Natural killer cell (primary cell): ENCODE measurements around the gene CCDC33. TPM values are rescaled to one million over a fixed set of nuclear protein-coding genes. Genes with fewer than 3 reads are reported as not detected.

Experiments used
- ATAC-seq, 3 donors: fragments of 150-1000 bp in 2 of 3; fragments of 200-7000 bp in 1 of 3; cut with Tn5 transposase; 1 replicate in 1 of 3; 2 replicates in 2 of 3; pipeline ENCODE4 v1.10.0; 2021; ENCODE audit warnings: mild to moderate bottlenecking in 2 of 3, moderate library complexity in 2 of 3
- DNase-seq, 2 donors: peaks; one replicate each; pipeline versions ENCODE4 v3.0.0 to v3.0.0-alpha.2; 2013 to 2021; ENCODE audit warnings: mixed read lengths in 1 of 2
- H3K27ac ChIP-seq: one replicate; pipeline ENCODE4 v1.5.1; 2013; ENCODE audit warnings: mild to moderate bottlenecking, low read length
- H3K27me3 ChIP-seq: one replicate; pipeline ENCODE4 v1.6.1; 2013; ENCODE audit warnings: low read length; ENCODE audit not compliant: control insufficient read depth, insufficient read depth
- H3K36me3 ChIP-seq: one replicate; pipeline ENCODE4 v1.6.1; 2013; ENCODE audit warnings: low read length; ENCODE audit not compliant: control insufficient read depth, insufficient read depth
- H3K4me1 ChIP-seq: one replicate; pipeline ENCODE4 v1.6.1; 2013; ENCODE audit warnings: low read length; ENCODE audit not compliant: control insufficient read depth, insufficient read depth
- H3K4me3 ChIP-seq: one replicate; pipeline ENCODE4 v1.5.1; 2013; ENCODE audit warnings: low read length
- H3K9me3 ChIP-seq: one replicate; pipeline ENCODE4 v1.6.1; 2013; ENCODE audit warnings: low read length; ENCODE audit not compliant: control insufficient read depth, insufficient read depth
- H3K27ac Mint-ChIP-seq, 2 donors: one replicate each; pipeline ENCODE4 v1.8.0; 2022; ENCODE audit warnings: mild to moderate bottlenecking in 2 of 2, mixed read lengths in 2 of 2, moderate library complexity in 1 of 2
- H3K27me3 Mint-ChIP-seq, 2 donors: one replicate each; pipeline ENCODE4 v1.8.0; 2022; ENCODE audit warnings: low read depth in 2 of 2, mixed read lengths in 2 of 2
- H3K36me3 Mint-ChIP-seq: one replicate; pipeline ENCODE4 v1.8.0; 2022; ENCODE audit warnings: mixed read lengths
- H3K4me1 Mint-ChIP-seq, 2 donors: one replicate each; pipeline ENCODE4 v1.8.0; 2022; ENCODE audit warnings: mixed read lengths in 2 of 2
- H3K4me3 Mint-ChIP-seq: one replicate; pipeline ENCODE4 v1.8.0; 2022; ENCODE audit warnings: mild to moderate bottlenecking, moderate library complexity, mixed read lengths
- H3K9me3 Mint-ChIP-seq, 2 donors: one replicate each; pipeline ENCODE4 v1.8.0; 2022; ENCODE audit warnings: mixed read lengths in 2 of 2
- WGBS: methylation state at CpG from one replicate; pipeline ENCODE4 v1.1.7; 2013; ENCODE audit warnings: missing lambda C conversion rate; ENCODE audit not compliant: insufficient coverage; 5-methylcytosine and 5-hydroxymethylcytosine counted together
- intact Hi-C: fragments of 100-400 bp; cut with micrococcal nuclease; formaldehyde crosslinking; loops from one replicate; pipeline ENCODE4 v1.14.2; 2022
- total RNA-seq, 4 donors: library from RNA; stranded (reverse); fragments of 120-200 nt in 1 of 4; gene quantifications; one replicate each; pipeline versions ENCODE4 v1.2.3 to v1.2.4, GENCODE V29; 2013 to 2022
- TF ChIP-seq, protein P1 (sequence below): fragments of 200-600 bp; IDR thresholded peaks from one replicate; pipeline ENCODE4 v1.8.0; 2022; ENCODE audit warnings: antibody characterized with exemption

The CCDC33 gene
- total RNA-seq, 3 donors from 2014 or later (not counting 1 experiment from before 2014, with no cell fraction given): not detected

DNA sequence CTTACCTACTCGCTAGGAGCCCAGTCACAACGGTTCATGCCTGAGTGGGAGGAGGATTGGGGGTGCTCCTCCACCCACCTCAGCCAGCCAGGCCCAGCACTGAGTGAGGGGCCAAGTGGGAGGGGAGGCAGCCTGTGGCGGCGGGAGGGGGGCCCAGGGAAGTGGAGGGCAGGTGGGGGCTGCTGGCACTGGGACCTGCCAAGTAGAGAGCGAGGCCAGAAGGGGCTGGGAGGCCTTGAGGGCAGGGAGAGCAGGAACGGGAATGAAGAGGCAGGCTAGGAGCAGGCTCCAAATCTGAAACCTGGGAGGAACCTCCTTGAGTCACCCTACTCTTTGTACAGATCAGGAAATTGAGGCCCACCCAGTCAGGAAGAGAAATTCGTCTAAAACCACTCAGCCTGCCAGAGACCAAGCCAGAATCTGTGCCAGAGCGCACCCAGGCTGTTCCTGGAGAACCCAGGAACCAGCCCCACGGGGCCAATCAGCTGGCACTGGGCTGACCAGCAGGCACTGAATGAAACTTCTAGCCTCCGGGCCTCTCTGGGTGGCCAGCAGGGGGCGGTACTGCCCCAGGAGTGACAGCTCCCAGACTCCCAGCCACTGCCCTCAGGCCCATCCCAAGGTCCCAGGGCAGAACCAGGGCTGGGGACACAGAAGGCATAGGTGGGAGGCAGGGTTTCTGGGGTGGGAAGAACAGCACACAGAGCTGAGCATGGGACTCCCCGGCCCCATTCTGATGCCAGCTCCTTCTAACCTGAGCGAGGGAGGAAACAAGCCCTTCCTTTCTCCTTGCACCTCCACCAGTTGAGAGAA lies 146.1 kb downstream of the CCDC33 start:
- Histone ChIP-seq H3K9me3 (no peaks in the 10 kb centered on the region), H3K4me3 (no peak overlapping the region), H3K4me1 (peaks cover 47% of the 10 kb centered on the region), H3K27ac (no peak overlapping the region), H3K27me3 (no peaks in the 10 kb centered on the region), H3K36me3 (no peaks in the 10 kb centered on the region)
- Mint-ChIP-seq H3K9me3 (no peaks in the 10 kb centered on the region), H3K4me3 (no peak overlapping the region), H3K36me3 (no peaks in the 10 kb centered on the region), H3K27ac (no peak overlapping the region), H3K27me3 (no peaks in the 10 kb centered on the region), H3K4me1 (peaks cover 11 to 16% of the 10 kb centered on the region in 2 donors)
- peak; percentile 80 to 87 for DNase-seq
- intact Hi-C loops: loop anchor here (1.0 kb wide), 2 partner anchors 56 to 107 kb away; no protein-coding TSS in a partner anchor
- ATAC-seq: peak; percentile 75 to 91 (median 80)
- TF ChIP-seq, protein P1, sequence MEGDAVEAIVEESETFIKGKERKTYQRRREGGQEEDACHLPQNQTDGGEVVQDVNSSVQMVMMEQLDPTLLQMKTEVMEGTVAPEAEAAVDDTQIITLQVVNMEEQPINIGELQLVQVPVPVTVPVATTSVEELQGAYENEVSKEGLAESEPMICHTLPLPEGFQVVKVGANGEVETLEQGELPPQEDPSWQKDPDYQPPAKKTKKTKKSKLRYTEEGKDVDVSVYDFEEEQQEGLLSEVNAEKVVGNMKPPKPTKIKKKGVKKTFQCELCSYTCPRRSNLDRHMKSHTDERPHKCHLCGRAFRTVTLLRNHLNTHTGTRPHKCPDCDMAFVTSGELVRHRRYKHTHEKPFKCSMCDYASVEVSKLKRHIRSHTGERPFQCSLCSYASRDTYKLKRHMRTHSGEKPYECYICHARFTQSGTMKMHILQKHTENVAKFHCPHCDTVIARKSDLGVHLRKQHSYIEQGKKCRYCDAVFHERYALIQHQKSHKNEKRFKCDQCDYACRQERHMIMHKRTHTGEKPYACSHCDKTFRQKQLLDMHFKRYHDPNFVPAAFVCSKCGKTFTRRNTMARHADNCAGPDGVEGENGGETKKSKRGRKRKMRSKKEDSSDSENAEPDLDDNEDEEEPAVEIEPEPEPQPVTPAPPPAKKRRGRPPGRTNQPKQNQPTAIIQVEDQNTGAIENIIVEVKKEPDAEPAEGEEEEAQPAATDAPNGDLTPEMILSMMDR: peak; percentile 96
- 44% methylated on average over 13 of the region's 13 CpGs for WGBS

DNA sequence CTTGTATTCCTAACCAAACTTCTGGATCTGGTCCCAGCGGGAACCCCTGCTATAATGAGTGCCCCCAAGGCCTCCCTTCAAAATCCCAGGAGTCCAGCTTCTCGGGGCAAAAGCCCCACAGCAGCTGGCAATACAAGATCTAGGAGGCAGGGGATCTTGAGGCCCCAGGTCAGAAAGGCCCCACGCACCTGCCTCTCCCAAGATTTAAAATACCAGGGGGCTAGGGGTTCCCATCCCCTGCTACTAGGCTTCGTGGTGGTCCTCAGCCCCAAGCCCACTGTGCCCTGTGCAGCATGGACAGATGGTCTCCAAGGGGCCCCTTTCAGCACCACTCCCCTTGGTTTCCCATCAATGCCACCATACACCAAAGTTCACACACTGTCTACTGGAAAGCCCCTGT lies 147.2 kb downstream of the CCDC33 start:
- 89% methylated on average over 4 of the region's 4 CpGs for WGBS
- Histone ChIP-seq H3K9me3 (no peaks in the 10 kb centered on the region), H3K27me3 (no peaks in the 10 kb centered on the region), H3K4me3 (no peak overlapping the region), H3K27ac (peak overlapping the region; percentile 79), H3K36me3 (no peaks in the 10 kb centered on the region), H3K4me1 (peaks cover 49% of the 10 kb centered on the region)
- TF ChIP-seq, protein P1: no peak
- Mint-ChIP-seq H3K9me3 (no peaks in the 10 kb centered on the region), H3K27me3 (no peaks in the 10 kb centered on the region), H3K4me3 (no peak overlapping the region), H3K4me1 (peaks cover 11 to 16% of the 10 kb centered on the region in 2 donors), H3K27ac (no peak overlapping the region), H3K36me3 (no peaks in the 10 kb centered on the region)
- DNase-seq: no peak
- no peak for ATAC-seq
- intact Hi-C loops: no loop called here

DNA sequence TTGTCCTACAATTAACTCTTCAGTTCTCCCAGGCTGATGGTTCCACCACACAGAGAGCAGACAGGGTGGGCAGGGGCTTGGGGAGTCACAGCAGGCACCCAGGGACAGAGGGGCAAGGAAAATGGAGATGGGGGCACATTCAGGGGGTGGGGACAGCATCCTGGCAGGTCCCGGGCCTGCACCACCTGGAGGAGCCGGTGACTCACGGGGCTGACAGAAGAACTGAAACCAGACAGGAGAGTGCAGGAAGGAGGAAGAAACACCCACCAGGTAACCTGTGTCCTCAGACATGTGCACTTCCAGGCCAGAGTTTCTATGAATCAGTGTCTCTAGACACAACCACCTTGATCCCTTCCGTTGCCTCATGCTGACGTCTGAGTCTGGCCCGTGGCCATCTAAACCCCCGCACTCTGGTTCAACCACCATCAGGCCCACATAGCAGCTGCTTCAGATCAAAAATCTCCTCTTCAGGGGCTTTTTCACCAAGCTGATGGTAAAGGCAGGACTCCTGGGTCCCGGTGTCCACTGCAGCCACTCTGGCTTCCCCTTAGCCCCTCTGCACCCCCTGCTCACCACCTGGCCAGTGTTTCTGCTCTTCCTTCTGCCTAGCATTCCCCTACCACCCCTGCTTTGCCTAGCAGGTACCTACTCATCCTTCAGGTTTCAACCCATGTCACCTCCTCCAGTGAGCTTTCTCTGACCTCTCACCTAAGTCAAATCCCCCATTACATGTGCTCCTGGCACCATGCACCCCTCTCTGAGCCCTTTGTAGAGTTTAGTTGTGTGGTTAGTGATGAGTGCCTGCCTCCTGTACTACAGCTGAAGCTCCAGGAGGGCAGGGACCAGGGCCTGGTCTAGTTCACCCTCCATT lies 147.8 kb downstream of the CCDC33 start:
- H3K4me1 Mint-ChIP-seq: peaks cover 11 to 16% of the 10 kb centered on the region in 2 donors
- peak overlapping the region in 1 of 2 donors; percentile 7 for H3K27ac Mint-ChIP-seq
- TF ChIP-seq, protein P1: no peak
- no peaks in the 10 kb centered on the region for H3K27me3 Mint-ChIP-seq
- no peaks in the 10 kb centered on the region for H3K9me3 ChIP-seq
- no peaks in the 10 kb centered on the region for H3K9me3 Mint-ChIP-seq
- peaks cover 49% of the 10 kb centered on the region for H3K4me1 ChIP-seq
- WGBS: 44% methylated on average over 8 of the region's 8 CpGs
- peak overlapping the region; percentile 79 for H3K27ac ChIP-seq
- no peak overlapping the region for H3K4me3 Mint-ChIP-seq
- H3K36me3 ChIP-seq: no peaks in the 10 kb centered on the region
- H3K27me3 ChIP-seq: no peaks in the 10 kb centered on the region
- H3K36me3 Mint-ChIP-seq: no peaks in the 10 kb centered on the region
- no peak for ATAC-seq
- peak in 1 of 2 donors; percentile 66 for DNase-seq
- H3K4me3 ChIP-seq: no peak overlapping the region
- intact Hi-C loops: no loop called here
